Testis (tissue), 3 donors: ENCODE results near the gene GRIK1. TPM values are rescaled to one million over a fixed set of nuclear protein-coding genes. Genes with fewer than 3 reads are reported as not detected.

Experiments
- DNase-seq: peaks from one replicate; pipeline ENCODE4 v3.0.0-alpha.2; 2019
- H3K27ac ChIP-seq, 2 donors: fragments of 200-600 bp; sonication (generic); one replicate each; pipeline ENCODE4 v1.5.1; 2019
- H3K27me3 ChIP-seq: fragments of 200-600 bp; sonication (generic); one replicate; pipeline ENCODE4 v1.5.1; 2019
- H3K36me3 ChIP-seq: fragments of 200-600 bp; sonication (generic); one replicate; pipeline ENCODE4 v1.5.1; 2017; ENCODE audit warnings: low read depth; ENCODE audit errors: missing control alignments
- H3K4me1 ChIP-seq: fragments of 200-600 bp; sonication (generic); one replicate; pipeline ENCODE4 v1.5.1; 2019
- H3K4me3 ChIP-seq, 2 donors: fragments of 200-600 bp; sonication (generic); one replicate each; pipeline ENCODE4 v1.5.1; 2017 to 2019
- H3K9me3 ChIP-seq: fragments of 200-600 bp; sonication (generic); one replicate; pipeline ENCODE4 v1.5.1; 2017
- POLR2A ChIP-seq: fragments of 450-650 bp; IDR thresholded peaks from one replicate; pipeline ENCODE4 v1.6.1; 2017; ENCODE audit warnings: antibody characterized with exemption, mild to moderate bottlenecking, moderate library complexity
- WGBS, 2 donors: methylation state at CpG; one replicate each; pipeline ENCODE4 v1.1.5; 2018; 5-methylcytosine and 5-hydroxymethylcytosine counted together
- intact Hi-C: fragments of 100-400 bp; cut with DNase I; formaldehyde crosslinking; loops from one replicate; pipeline ENCODE4 v1.15.1; 2023; ENCODE audit warnings: low total_unique reads
- polyA plus RNA-seq: library from polyadenylated mRNA; stranded (reverse); fragments of 350-450 nt; fragmentation: Illumina TruSeq; extraction: RNeasy Lipid Tissue Mini Kit (QIAGEN cat#74804); gene quantifications from one replicate; pipeline ENCODE4 v1.2.3, GENCODE V29; 2014; ENCODE audit warnings: low read depth, low replicate concordance; ENCODE audit not compliant: insufficient read depth
- total RNA-seq, 2 donors: library from RNA; depleted of rRNA; stranded (reverse); fragments of >200 nt; gene quantifications; one replicate each; pipeline ENCODE4 v1.2.3, GENCODE V29; 2016
- TF ChIP-seq, protein P1 (sequence below), 3 experiments: fragments of 450-650 bp in 2 of 3; fragments of 200-600 bp in 1 of 3; sonication (generic) in 1 of 3; IDR thresholded peaks; one replicate each; pipeline ENCODE4 v1.5.1; 2016 to 2019; ENCODE audit warnings: antibody characterized with exemption in 3 of 3, mild to moderate bottlenecking in 2 of 3, moderate library complexity in 1 of 3

The GRIK1 gene
- total and polyA plus RNA-seq, 3 donors from 2014 or later: 0.08 to 0.25 (median 0.20) TPM

- Histone ChIP-seq H3K36me3 (no peaks in the 10 kb centered on the region), H3K27ac (no peak overlapping the region), H3K4me1 (no peaks in the 10 kb centered on the region), H3K4me3 (no peak overlapping the region), H3K9me3 (no peaks in the 10 kb centered on the region), H3K27me3 (no peaks in the 10 kb centered on the region)
- 88 to 92% methylated on average over 5 of the region's 5 CpGs for WGBS, 2 donors
- TF ChIP-seq POLR2A: no peak
- TF ChIP-seq, protein P1, sequence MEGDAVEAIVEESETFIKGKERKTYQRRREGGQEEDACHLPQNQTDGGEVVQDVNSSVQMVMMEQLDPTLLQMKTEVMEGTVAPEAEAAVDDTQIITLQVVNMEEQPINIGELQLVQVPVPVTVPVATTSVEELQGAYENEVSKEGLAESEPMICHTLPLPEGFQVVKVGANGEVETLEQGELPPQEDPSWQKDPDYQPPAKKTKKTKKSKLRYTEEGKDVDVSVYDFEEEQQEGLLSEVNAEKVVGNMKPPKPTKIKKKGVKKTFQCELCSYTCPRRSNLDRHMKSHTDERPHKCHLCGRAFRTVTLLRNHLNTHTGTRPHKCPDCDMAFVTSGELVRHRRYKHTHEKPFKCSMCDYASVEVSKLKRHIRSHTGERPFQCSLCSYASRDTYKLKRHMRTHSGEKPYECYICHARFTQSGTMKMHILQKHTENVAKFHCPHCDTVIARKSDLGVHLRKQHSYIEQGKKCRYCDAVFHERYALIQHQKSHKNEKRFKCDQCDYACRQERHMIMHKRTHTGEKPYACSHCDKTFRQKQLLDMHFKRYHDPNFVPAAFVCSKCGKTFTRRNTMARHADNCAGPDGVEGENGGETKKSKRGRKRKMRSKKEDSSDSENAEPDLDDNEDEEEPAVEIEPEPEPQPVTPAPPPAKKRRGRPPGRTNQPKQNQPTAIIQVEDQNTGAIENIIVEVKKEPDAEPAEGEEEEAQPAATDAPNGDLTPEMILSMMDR (IDR thresholded peaks at IDR 0.05): no peak
- intact Hi-C loops: no loop called here
- DNase-seq: no peak
Measured at GRCh38 chr21:29641001-29641634, 298.7 kb downstream of the GRIK1 start.

- TF ChIP-seq, protein P1 (IDR thresholded peaks at IDR 0.05): no peak
- no peak for TF ChIP-seq POLR2A
- no peaks in the 10 kb centered on the region for H3K27me3 ChIP-seq
- H3K4me1 ChIP-seq: no peaks in the 10 kb centered on the region
- no peak overlapping the region for H3K4me3 ChIP-seq
- DNase-seq: no peak
- H3K9me3 ChIP-seq: no peaks in the 10 kb centered on the region
- 56 to 62% methylated on average over 2 of the region's 2 CpGs for WGBS, 2 donors
- no peaks in the 10 kb centered on the region for H3K36me3 ChIP-seq
- no peak overlapping the region for H3K27ac ChIP-seq
- intact Hi-C loops: no loop called here
Measured at GRCh38 chr21:29640080-29640508, 299.7 kb downstream of the GRIK1 start.

DNA sequence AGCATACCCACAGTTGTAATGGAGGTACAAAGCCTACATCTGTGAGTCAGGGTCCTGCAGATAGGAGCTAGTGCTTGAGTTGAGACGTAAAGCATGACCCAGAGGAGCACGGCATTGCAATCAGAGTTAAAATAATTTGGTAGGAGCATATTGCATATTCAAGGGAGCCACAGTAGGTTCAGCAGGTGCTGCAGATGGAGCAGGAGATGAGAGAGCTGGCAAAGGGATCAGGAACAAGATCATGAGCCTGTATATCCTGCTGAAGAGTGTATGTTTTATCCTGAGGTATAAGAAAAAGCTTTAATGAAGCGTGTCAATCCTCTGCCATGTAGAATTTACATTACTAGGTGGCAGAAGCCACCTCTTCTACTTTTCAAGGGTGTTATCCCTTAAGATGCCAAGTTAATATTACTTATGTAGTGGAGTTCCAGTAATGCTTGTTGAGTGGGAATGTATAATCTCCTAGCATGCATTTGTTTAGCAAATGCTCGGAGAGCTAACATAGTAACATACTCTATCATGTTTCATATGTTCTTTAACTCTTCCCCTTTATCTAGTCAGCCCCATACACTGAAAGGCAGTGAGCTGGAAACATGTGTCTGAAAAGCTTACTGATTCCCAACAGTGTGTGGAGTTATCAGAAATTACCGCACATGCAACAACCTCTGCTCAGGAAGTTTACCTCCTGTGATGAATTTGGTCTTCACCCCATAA lies 300.3 kb downstream of the GRIK1 start:
- Histone ChIP-seq H3K36me3 (no peaks in the 10 kb centered on the region), H3K9me3 (no peaks in the 10 kb centered on the region), H3K4me3 (no peak overlapping the region), H3K27me3 (no peaks in the 10 kb centered on the region), H3K4me1 (no peaks in the 10 kb centered on the region), H3K27ac (no peak overlapping the region)
- DNase-seq: no peak
- TF ChIP-seq, protein P1 (IDR thresholded peaks at IDR 0.05): no peak
- TF ChIP-seq POLR2A: no peak
- WGBS, 2 donors: 86 to 87% methylated on average over 5 of the region's 5 CpGs
- intact Hi-C loops: no loop called here

GRCh38 chr21:29638761-29639327 lies 301.0 kb downstream of the GRIK1 start:
- Histone ChIP-seq H3K36me3 (no peaks in the 10 kb centered on the region), H3K27me3 (no peaks in the 10 kb centered on the region), H3K4me1 (no peaks in the 10 kb centered on the region), H3K9me3 (no peaks in the 10 kb centered on the region), H3K4me3 (no peak overlapping the region), H3K27ac (no peak overlapping the region)
- 73% methylated on average over 2 of the region's 2 CpGs for WGBS, 2 donors
- TF ChIP-seq, protein P1 (IDR thresholded peaks at IDR 0.05): no peak
- no peak for TF ChIP-seq POLR2A
- DNase-seq: no peak
- intact Hi-C loops: no loop called here
